Right lobe of liver (tissue), 6 donors: ENCODE data around the gene ROBO2. TPM values are rescaled to one million over a fixed set of nuclear protein-coding genes. Genes with fewer than 3 reads are reported as not detected.

Source experiments
- ATAC-seq, 4 donors: fragments of 200-7000 bp; cut with Tn5 transposase; one replicate each; pipeline ENCODE4 v1.9.1; 2020; ENCODE audit warnings: mild to moderate bottlenecking in 4 of 4, moderate library complexity in 4 of 4
- DNase-seq, 3 donors: peaks; one replicate each; pipeline ENCODE4 v3.0.0-alpha.2; 2020
- H3K27ac ChIP-seq, 3 donors: fragments of 200-600 bp; one replicate each; pipeline ENCODE4 v1.8.0; 2022
- H3K27me3 ChIP-seq, 2 donors: fragments of 200-600 bp; one replicate each; pipeline ENCODE4 v1.8.0; 2022
- H3K36me3 ChIP-seq, 4 donors: fragments of 200-600 bp; sonication (generic) in 1 of 4; one replicate each; pipeline versions ENCODE4 v1.5.1 to v1.8.0; 2017 to 2022; ENCODE audit warnings: control low read depth in 1 of 4
- H3K4me1 ChIP-seq, 4 donors: fragments of 200-600 bp; sonication (generic) in 1 of 4; one replicate each; pipeline versions ENCODE4 v1.5.1 to v1.8.0; 2017 to 2022; ENCODE audit warnings: control low read depth in 1 of 4
- H3K4me3 ChIP-seq, 3 donors: fragments of 200-600 bp; one replicate each; pipeline ENCODE4 v1.8.0; 2022
- H3K9me3 ChIP-seq, 4 donors: fragments of 200-600 bp; sonication (generic) in 1 of 4; one replicate each; pipeline versions ENCODE4 v1.5.1 to v1.8.0; 2017 to 2022; ENCODE audit warnings: control low read depth in 1 of 4
- CTCF ChIP-seq, 4 donors: fragments of 200-600 bp in 3 of 4; fragments of 450-650 bp in 1 of 4; IDR thresholded peaks; one replicate each; pipeline versions ENCODE4 v1.5.1 to v1.8.0; 2016 to 2022; ENCODE audit warnings: antibody characterized with exemption in 4 of 4, mild to moderate bottlenecking in 2 of 4
- POLR2A ChIP-seq: fragments of 450-650 bp; IDR thresholded peaks from one replicate; pipeline ENCODE4 v1.6.1; 2017; ENCODE audit warnings: antibody characterized with exemption, mild to moderate bottlenecking
- WGBS: methylation state at CpG from one replicate; pipeline ENCODE4 v1.1.6; 2018; ENCODE audit warnings: low coverage, low lambda C conversion rate; ENCODE audit not compliant: insufficient coverage; ENCODE audit errors: missing lambda C conversion rate; 5-methylcytosine and 5-hydroxymethylcytosine counted together
- intact Hi-C, 2 donors: fragments of 100-400 bp; cut with DNase I; formaldehyde crosslinking; loops; one replicate each; pipeline versions ENCODE4 v1.11.2 to v1.14.1; 2022
- total RNA-seq, 6 experiments: library from RNA; depleted of rRNA in 2 of 6; stranded (reverse); fragments of >200 nt in 2 of 6; fragmentation: NEBNext Ultra II Directional in 3 of 6; extraction: Animal tissue kit (Norgen Biotek cat#: 25700) in 3 of 6; gene quantifications; one replicate each; pipeline versions ENCODE4 v1.1.0 to v1.2.4, GENCODE V29; 2016 to 2023
- donor health status: DM: no; HTN: yes; CAD: no.
- donor health status: DM: no; HTN: no; CAD: no.
- donor health status: DM: no; HTN: no; CAD: no.
- donor health status: DM: no; HTN: yes; CAD: no.
- donor health status: DM: no; HTN: yes; CAD: no.

The ROBO2 gene
- total RNA-seq, 6 experiments from 2014 or later = 0.07 to 1.7 (median 0.67) TPM

GRCh38 chr3:77606372-77606771 lies 566.5 kb downstream of the ROBO2 start:
- no peaks in the 10 kb centered on the region for H3K36me3 ChIP-seq
- H3K27me3 ChIP-seq = no peaks in the 10 kb centered on the region
- ATAC-seq (no peak), DNase-seq (no peak)
- H3K4me1 ChIP-seq = no peaks in the 10 kb centered on the region
- no peak for TF ChIP-seq POLR2A
- TF ChIP-seq CTCF (IDR thresholded peaks at IDR 0.05) = no peak
- no peaks in the 10 kb centered on the region for H3K9me3 ChIP-seq
- intact Hi-C loops = no loop called here
- WGBS = 53% methylated on average over 2 of the region's 2 CpGs
- no peak overlapping the region for H3K4me3 ChIP-seq
- H3K27ac ChIP-seq = no peak overlapping the region

- intact Hi-C loops = no loop called here
- Histone ChIP-seq H3K27me3 (no peaks in the 10 kb centered on the region), H3K36me3 (no peaks in the 10 kb centered on the region), H3K27ac (no peak overlapping the region), H3K4me3 (no peak overlapping the region), H3K4me1 (no peaks in the 10 kb centered on the region), H3K9me3 (no peaks in the 10 kb centered on the region)
- no peak for ATAC-seq
- WGBS = 50% methylated on average over 3 of the region's 3 CpGs
- TF ChIP-seq CTCF (IDR thresholded peaks at IDR 0.05) = no peak
- no peak for TF ChIP-seq POLR2A
- DNase-seq = no peak
Observed at GRCh38 chr3:77618686-77619085, 578.8 kb downstream of the ROBO2 start.

- 33% methylated on average over 1 of the region's 1 CpG for WGBS
- Histone ChIP-seq H3K4me1 (no peaks in the 10 kb centered on the region), H3K4me3 (no peak overlapping the region), H3K36me3 (no peaks in the 10 kb centered on the region), H3K27me3 (no peaks in the 10 kb centered on the region), H3K9me3 (no peaks in the 10 kb centered on the region), H3K27ac (no peak overlapping the region)
- intact Hi-C loops = no loop called here
- DNase-seq (no peak), ATAC-seq (no peak)
- TF ChIP-seq CTCF (IDR thresholded peaks at IDR 0.05) (no peak), POLR2A (no peak)
Observed at GRCh38 chr3:77620009-77620408, 580.1 kb downstream of the ROBO2 start.

GRCh38 chr3:77623500-77623899 lies 583.6 kb downstream of the ROBO2 start:
- WGBS = 67% methylated on average over 2 of the region's 2 CpGs
- H3K4me1 ChIP-seq = no peaks in the 10 kb centered on the region
- no peak overlapping the region for H3K4me3 ChIP-seq
- H3K27me3 ChIP-seq = no peaks in the 10 kb centered on the region
- H3K9me3 ChIP-seq = no peaks in the 10 kb centered on the region
- DNase-seq (no peak), ATAC-seq (no peak)
- no peaks in the 10 kb centered on the region for H3K36me3 ChIP-seq
- H3K27ac ChIP-seq = no peak overlapping the region
- intact Hi-C loops = no loop called here
- TF ChIP-seq CTCF (IDR thresholded peaks at IDR 0.05) (no peak), POLR2A (no peak)

- no peaks in the 10 kb centered on the region for H3K27me3 ChIP-seq
- ATAC-seq = no peak
- no peaks in the 10 kb centered on the region for H3K9me3 ChIP-seq
- no peak for TF ChIP-seq POLR2A
- intact Hi-C loops = no loop called here
- H3K36me3 ChIP-seq = no peaks in the 10 kb centered on the region
- WGBS = 79% methylated on average over 1 of the region's 1 CpG
- no peak overlapping the region for H3K4me3 ChIP-seq
- no peaks in the 10 kb centered on the region for H3K4me1 ChIP-seq
- H3K27ac ChIP-seq = no peak overlapping the region
- no peak for DNase-seq
Observed at GRCh38 chr3:77626157-77626556, 586.3 kb downstream of the ROBO2 start.
